AG04449 (cell line): ENCODE data around the gene C10orf67.

ENCODE experiments used
- CTCF ChIA-PET: fragments of 350-600 bp; formaldehyde crosslinking; extraction: SDS; loops from one replicate; lab custom pipeline; 2021; ENCODE audit warnings: antibody characterized with exemption; lab: Yijun Ruan, JAX
- POLR2A ChIA-PET: fragments of 400-600, 350-600 bp; formaldehyde crosslinking; extraction: SDS; loops from one replicate; lab custom pipeline; 2020; ENCODE audit warnings: antibody characterized with exemption, inconsistent platforms; lab: Yijun Ruan, JAX
- DNase-seq: peaks from one replicate; pipeline ENCODE4 v3.0.0-alpha.2; 2010; ENCODE audit warnings: low read depth, low spot score
- H3K4me3 ChIP-seq: 2 replicates; pipeline ENCODE4 v1.5.1; 2011; ENCODE audit warnings: low read depth, mild to moderate bottlenecking, control low read depth, low read length
- CTCF ChIP-seq: IDR thresholded peaks from one replicate; pipeline ENCODE4 v1.5.1; 2011; ENCODE audit warnings: mild to moderate bottlenecking, moderate library complexity, low read length, control low read depth, inconsistent platforms; ENCODE audit not compliant: insufficient read depth; ENCODE audit errors: missing control alignments

C10orf67 gene

GRCh38 chr10:23186697-23187096, 157.9 kb downstream of the C10orf67 start:
- ChIA-PET CTCF (interaction anchor here (1.0 kb wide), 1 partner anchor 29 kb away, joined by 3 read pairs; no protein-coding TSS in a partner anchor), POLR2A (no interaction called here)
- no peak for TF ChIP-seq CTCF
- H3K4me3 ChIP-seq = no peak overlapping the region
- DNase-seq = no peak

GRCh38 chr10:23186178-23186577, 158.4 kb downstream of the C10orf67 start:
- POLR2A ChIA-PET = no interaction called here
- no peak overlapping the region for H3K4me3 ChIP-seq
- CTCF ChIA-PET = interaction anchor here (1.0 kb wide), 1 partner anchor 28 kb away, joined by 3 read pairs; no protein-coding TSS in a partner anchor
- TF ChIP-seq CTCF = no peak
- no peak for DNase-seq

GRCh38 chr10:23174977-23175512, 169.6 kb downstream of the C10orf67 start:
- ChIA-PET CTCF (no interaction called here), POLR2A (no interaction called here)
- TF ChIP-seq CTCF = no peak
- DNase-seq = no peak
- H3K4me3 ChIP-seq = no peak overlapping the region

GRCh38 chr10:23174074-23174976, 170.3 kb downstream of the C10orf67 start:
- CTCF ChIA-PET = no interaction called here
- POLR2A ChIA-PET = no interaction called here
- no peak overlapping the region for H3K4me3 ChIP-seq
- DNase-seq = no peak
- TF ChIP-seq CTCF = no peak

- ChIA-PET POLR2A (no interaction called here), CTCF (no interaction called here)
- DNase-seq = no peak
- no peak overlapping the region for H3K4me3 ChIP-seq
- no peak for TF ChIP-seq CTCF
These were observed 171.2 kb downstream of the C10orf67 start for GRCh38 chr10:23173214-23174073.
